ENCODE measurements around the gene MATCAP1. TPM values are rescaled to one million over a fixed set of nuclear protein-coding genes. Genes with fewer than 3 reads are reported as not detected.
A peak's percentile ranks its signal among the peaks of the same experiment; 100 is the strongest.

The MATCAP1 gene
- total and polyA plus RNA-seq, 2 of the 4 experiments (the other 2 are of a cell fraction): 8.2 to 43.9 TPM

- intact Hi-C loops (cut with micrococcal nuclease): no loop called here
- Histone ChIP-seq H4K5ac (ENCODE audit: low read depth, low read length) (peak overlapping the region; percentile 85), H4K91ac (ENCODE audit: insufficient read depth, low read depth, low read length) (peak overlapping the region; percentile 93), H3K14ac (replicated peaks; ENCODE audit: low read depth, low read length) (peak overlapping the region; percentile 97), H3K9me1 (ENCODE audit: insufficient read depth, low read length) (peaks cover 23% of the 10 kb centered on the region), H3K18ac (ENCODE audit: low read depth, low read length) (no peak overlapping the region), H3K56ac (ENCODE audit: extremely low read depth, insufficient read depth, low read length) (peak overlapping the region; percentile 69), H3K9ac (ENCODE audit: low read depth, low read length) (peak overlapping the region; percentile 98), H2BK5ac (ENCODE audit: low read depth, low read length, poor library complexity, severe bottlenecking) (peak overlapping the region; percentile 88), H2BK15ac (ENCODE audit: low read depth, low read length) (0 out of 3 replicates have a peak overlapping the region, but pooled peaks have one; percentile 21), H2BK20ac (ENCODE audit: low read depth, low read length) (no peak overlapping the region), H3K23ac (ENCODE audit: low read depth, low read length) (peak overlapping the region; percentile 80; the same call in 1 of the 2 replicates), H3K4me3 (ENCODE audit: insufficient read depth, low read depth, low read length) (peak overlapping the region; percentile 95), H3K79me1 (ENCODE audit: low read depth in 1 of 2, low read length in 2 of 2) (peaks cover 25 to 54% of the 10 kb centered on the region in 2 experiments), H3K4ac (ENCODE audit: low read depth, low read length) (peak overlapping the region; percentile 93), H3K4me1 (ENCODE audit: control insufficient read depth, insufficient read depth, low read length) (peaks cover 15% of the 10 kb centered on the region), H3K27ac (ENCODE audit: insufficient read depth, low read length) (peak overlapping the region; percentile 95), H3K4me2 (ENCODE audit: low read depth, low read length) (peak overlapping the region; percentile 75), H3K36me3 (ENCODE audit: control insufficient read depth, insufficient read depth, low read length) (peaks cover 45% of the 10 kb centered on the region), H2BK120ac (ENCODE audit: low read depth, low read length) (no peak overlapping the region), H2AK5ac (ENCODE audit: low read depth, low read length) (peak overlapping the region; percentile 92), H4K8ac (ENCODE audit: low read depth in 2 of 2, low read length in 2 of 2) (peak overlapping the region; percentile 83 to 98; a peak in 3 of 4 replicates), H2AK9ac (replicated peaks; ENCODE audit: low read depth, low read length, poor library complexity) (peak overlapping the region; percentile 100), H3K27me3 (ENCODE audit: control insufficient read depth, insufficient read depth, low read length) (no peaks in the 10 kb centered on the region), H3K9me3 (ENCODE audit: control insufficient read depth, insufficient read depth, low read length) (no peaks in the 10 kb centered on the region), H2AFZ (replicated peaks; ENCODE audit: low read length, poor library complexity) (peak overlapping the region; percentile 98), H4K20me1 (ENCODE audit: insufficient read depth, low read length) (peaks cover 34% of the 10 kb centered on the region)
- TF ChIP-seq MAFK (IDR thresholded peaks at IDR 0.05; ENCODE audit: low read depth, low read length) (no peak), POLR2A (IDR thresholded peaks at IDR 0.05; ENCODE audit: low read depth, low read length) (no peak), CTCF (conservative IDR thresholded peaks at IDR 0.05; ENCODE audit: low read depth, low read length) (no peak), MAZ (IDR thresholded peaks at IDR 0.05; ENCODE audit: borderline replicate concordance, low read depth, low read length) (no peak), USF2 (IDR thresholded peaks at IDR 0.05; ENCODE audit: low read depth, low read length) (no peak), RFX5 (IDR thresholded peaks at IDR 0.05; ENCODE audit: low read depth, low read length) (no peak), SMC3 (IDR thresholded peaks at IDR 0.05; ENCODE audit: low read depth, low read length) (no peak), RAD21 (IDR thresholded peaks at IDR 0.05; ENCODE audit: low read length) (no peak), RCOR1 (IDR thresholded peaks at IDR 0.05; ENCODE audit: insufficient replicate concordance, low read length) (no peak), ELK1 (IDR thresholded peaks at IDR 0.05; ENCODE audit: borderline replicate concordance, low read depth, low read length) (no peak), CEBPB (IDR thresholded peaks at IDR 0.05; ENCODE audit: low read depth, low read length) (no peak), MXI1 (IDR thresholded peaks at IDR 0.05; ENCODE audit: borderline replicate concordance, low read depth, low read length) (no peak), CHD1 (IDR thresholded peaks at IDR 0.05; ENCODE audit: low read depth, low read length) (no peak), NFE2L2 (IDR thresholded peaks at IDR 0.05; ENCODE audit: low read depth, low read length) (no peak), BHLHE40 (IDR thresholded peaks at IDR 0.05; ENCODE audit: low read depth, low read length) (no peak), FOS (IDR thresholded peaks at IDR 0.05; ENCODE audit: low read depth, low read length) (no peak)
- ATAC-seq (ENCODE audit: low read depth): no peak
- dilution Hi-C loops (cut with HindIII; ENCODE audit: low sequenced_read_pairs, unreplicated experiment): no loop called here
- BruUV-seq (replicated peaks): no TSS peak
- in situ Hi-C loops (cut with MboI; ENCODE audit: low sequenced_read_pairs): no loop called here
- 80% methylated on average over 4 of the region's 17 CpGs; no CpG with 5 or more reads in 1 of the 2 experiments for WGBS, 2 experiments (ENCODE audit: extremely low coverage in 2 of 2, insufficient read length in 1 of 2)
- no peak for DNase-seq
- ChIA-PET CTCF (no interaction called here), POLR2A (ENCODE audit: unreplicated experiment) (no interaction called here)
These were observed 9.1 kb upstream of the MATCAP1 start for GRCh38 chr16:67192781-67193361.

Measured in IMR-90 (cell line).